WTC11 (cell line): ENCODE measurements around the gene AFP.

Experiments used
- CTCF ChIP-seq: fragments of 200-600 bp; IDR thresholded peaks from 2 replicates; pipeline ENCODE4 v1.8.0; 2022; ENCODE audit warnings: antibody characterized with exemption
- ELF4 ChIP-seq: sonication (generic); formaldehyde crosslinking; IDR thresholded peaks from 2 replicates; pipeline ENCODE4 v1.8.1; 2022; ENCODE audit warnings: low read depth, mild to moderate bottlenecking, moderate library complexity, missing genetic modification reagents
- ETV6 ChIP-seq: sonication (generic); formaldehyde crosslinking; IDR thresholded peaks from 2 replicates; pipeline ENCODE4 v1.8.1; 2022; ENCODE audit warnings: mild to moderate bottlenecking, missing genetic modification reagents
- JAZF1 ChIP-seq: fragments of 250-450 bp; sonication (Bioruptor Pico); IDR thresholded peaks from 2 replicates; pipeline ENCODE4 v1.9.0; 2021; ENCODE audit warnings: moderate library complexity, mild to moderate bottlenecking, inconsistent platforms
- PRRX2 ChIP-seq: fragments of 250-450 bp; sonication (Bioruptor Pico); IDR thresholded peaks from 2 replicates; pipeline ENCODE4 v1.8.0; 2021; ENCODE audit warnings: mild to moderate bottlenecking

- TF ChIP-seq CTCF (no peak), ETV6 (CRISPR knock-in tag) (no peak), JAZF1 (CRISPR knock-in tag) (no peak), ELF4 (CRISPR knock-in tag) (no peak), PRRX2 (CRISPR knock-in tag) (no peak)
Observed at GRCh38 chr4:73391774-73392173, 44.2 kb upstream of the AFP start.
